HG02970 (cell line): ENCODE data around the gene GPR137.

Source experiments
- ATAC-seq: cut with Tn5 transposase; IDR thresholded peaks from one replicate; pipeline ENCODE4 v1.9.1; 2021; ENCODE audit warnings: mild to moderate bottlenecking, moderate library complexity, moderate number of reproducible peaks; ENCODE audit not compliant: unreplicated experiment, low FRiP score

The GPR137 gene

GRCh38 chr11:64249038-64249437 lies 36.6 kb upstream of the GPR137 start:
- ATAC-seq = no peak

GRCh38 chr11:64249563-64250414 lies 35.9 kb upstream of the GPR137 start:
- no peak for ATAC-seq

- no peak for ATAC-seq
Measured at GRCh38 chr11:64250415-64251015, 35.1 kb upstream of the GPR137 start.

- ATAC-seq = peak; percentile 32
Measured at GRCh38 chr11:64251016-64251752, 34.5 kb upstream of the GPR137 start, which contains the start of gene PLCB3. PLCB3 (plus strand) TSS chr11:64251530; CDS start chr11:64251650, 120 bp downstream.

GRCh38 chr11:64251753-64252002 lies 34.0 kb upstream of the GPR137 start:
- no peak for ATAC-seq

- ATAC-seq = no peak
Measured at GRCh38 chr11:64252003-64252872, 33.4 kb upstream of the GPR137 start.

GRCh38 chr11:64253043-64253442 lies 32.6 kb upstream of the GPR137 start:
- no peak for ATAC-seq

GRCh38 chr11:64253481-64253880 lies 32.2 kb upstream of the GPR137 start:
- ATAC-seq = no peak

GRCh38 chr11:64254326-64254725 lies 31.3 kb upstream of the GPR137 start:
- no peak for ATAC-seq

GRCh38 chr11:64255135-64256128 lies 30.2 kb upstream of the GPR137 start:
- no peak for ATAC-seq

GRCh38 chr11:64256300-64256699 lies 29.3 kb upstream of the GPR137 start:
- no peak for ATAC-seq

GRCh38 chr11:64258356-64258755 lies 27.3 kb upstream of the GPR137 start:
- no peak for ATAC-seq

- ATAC-seq = no peak
Measured at GRCh38 chr11:64258946-64259532, 26.6 kb upstream of the GPR137 start.

GRCh38 chr11:64259533-64260067 lies 26.0 kb upstream of the GPR137 start:
- ATAC-seq = no peak

- no peak for ATAC-seq
Measured at GRCh38 chr11:64260147-64260708, 25.4 kb upstream of the GPR137 start.

GRCh38 chr11:64261556-64262080 lies 24.0 kb upstream of the GPR137 start:
- no peak for ATAC-seq

- ATAC-seq = no peak
Measured at GRCh38 chr11:64262271-64263002, 23.2 kb upstream of the GPR137 start.
